G401 (cell line): ENCODE results near the gene PDIA3. TPM values are rescaled to one million over a fixed set of nuclear protein-coding genes. Genes with fewer than 3 reads are reported as not detected.
"Not testable (repeated sequence)": the region's sequence is repeated elsewhere in the genome, so short reads cannot be mapped to it uniquely, and the experiment has no call there.

Experiments used
- DNase-seq: peaks from one replicate; pipeline ENCODE4 v3.0.0-alpha.2; 2015; ENCODE audit warnings: low spot score
- in situ Hi-C: cut with HindIII; loops from 2 replicates; pipeline ENCODE4 v1.10.0; 2016; ENCODE audit warnings: low sequenced_read_pairs, mixed read lengths
- total RNA-seq: library from RNA; depleted of rRNA; stranded (reverse); fragments of >200 nt; shearing (Covaris generic); gene quantifications from 2 replicates; pipeline ENCODE4 v1.2.3, GENCODE V29; 2014; rRNA removed

PDIA3 gene
- total RNA-seq = 234 and 317 TPM in 2 replicates

- DNase-seq = peak; percentile 91
- in situ Hi-C loops = not testable (repeated sequence)
Measured at GRCh38 chr15:43746245-43746902, at the start of gene PDIA3. Gene PDIA3 (plus strand): TSS chr15:43746438. CDS start chr15:43746540, 102 bp downstream.

- peak; percentile 78 for DNase-seq
Measured at GRCh38 chr15:43702174-43702573, 44.1 kb upstream of the PDIA3 start.

GRCh38 chr15:43702701-43703424 is 43.4 kb upstream of the PDIA3 start:
- in situ Hi-C loops = no loop called here
- peak; percentile 71 for DNase-seq

More at GRCh38 chr15:43702174-43702573, 44.1 kb upstream of the PDIA3 start:
- in situ Hi-C loops = no loop called here

GRCh38 chr15:43710431-43711131 is 35.7 kb upstream of the PDIA3 start:
- in situ Hi-C loops, DNase-seq: not testable (repeated sequence)

GRCh38 chr15:43723151-43723550 is 23.1 kb upstream of the PDIA3 start:
- no peak for DNase-seq
- in situ Hi-C loops = no loop called here

GRCh38 chr15:43726306-43726705 is 19.9 kb upstream of the PDIA3 start:
- in situ Hi-C loops, DNase-seq: not testable (repeated sequence)

GRCh38 chr15:43728053-43728725 is 18.0 kb upstream of the PDIA3 start:
- DNase-seq, in situ Hi-C loops: not testable (repeated sequence)

- in situ Hi-C loops = no loop called here
- no peak for DNase-seq
Measured at GRCh38 chr15:43735416-43735815, 10.8 kb upstream of the PDIA3 start.

GRCh38 chr15:43746903-43747309 is 668 bp downstream of the PDIA3 start:
- DNase-seq = peak; percentile 33
- in situ Hi-C loops = not testable (repeated sequence)

- in situ Hi-C loops = no loop called here
- DNase-seq = no peak
Measured at GRCh38 chr15:43748376-43748775, 2.1 kb downstream of the PDIA3 start.

GRCh38 chr15:43749690-43750345 is 3.6 kb downstream of the PDIA3 start:
- in situ Hi-C loops = no loop called here

GRCh38 chr15:43751885-43752284 is 5.6 kb downstream of the PDIA3 start:
- no peak for DNase-seq
- in situ Hi-C loops = no loop called here

More at GRCh38 chr15:43749690-43750345, 3.6 kb downstream of the PDIA3 start:
- no peak for DNase-seq

GRCh38 chr15:43762824-43763223 is 16.6 kb downstream of the PDIA3 start:
- in situ Hi-C loops = no loop called here

GRCh38 chr15:43763819-43764446 is 17.7 kb downstream of the PDIA3 start:
- in situ Hi-C loops = no loop called here
- no peak for DNase-seq

More at GRCh38 chr15:43762824-43763223, 16.6 kb downstream of the PDIA3 start:
- DNase-seq = no peak

GRCh38 chr15:43769584-43770228 is 23.5 kb downstream of the PDIA3 start:
- in situ Hi-C loops = loop anchor here (10.0 kb wide), 1 partner anchor 95 kb away; no protein-coding TSS in a partner anchor
- peak; percentile 79 for DNase-seq

GRCh38 chr15:43771816-43772215 is 25.6 kb downstream of the PDIA3 start:
- in situ Hi-C loops = loop anchor here (10.0 kb wide), 1 partner anchor 93 kb away; no protein-coding TSS in a partner anchor
- no peak for DNase-seq

GRCh38 chr15:43772624-43773023 is 26.4 kb downstream of the PDIA3 start:
- in situ Hi-C loops = loop anchor here (10.0 kb wide), 1 partner anchor 92 kb away; no protein-coding TSS in a partner anchor
- no peak for DNase-seq

GRCh38 chr15:43774062-43774461 is 27.8 kb downstream of the PDIA3 start:
- DNase-seq = no peak

More at GRCh38 chr15:43774062-43774461, 27.8 kb downstream of the PDIA3 start:
- in situ Hi-C loops = loop anchor here (10.0 kb wide), 1 partner anchor 91 kb away; no protein-coding TSS in a partner anchor
